Measurements from ENCODE around the gene NFYC.

Gene NFYC

DNA sequence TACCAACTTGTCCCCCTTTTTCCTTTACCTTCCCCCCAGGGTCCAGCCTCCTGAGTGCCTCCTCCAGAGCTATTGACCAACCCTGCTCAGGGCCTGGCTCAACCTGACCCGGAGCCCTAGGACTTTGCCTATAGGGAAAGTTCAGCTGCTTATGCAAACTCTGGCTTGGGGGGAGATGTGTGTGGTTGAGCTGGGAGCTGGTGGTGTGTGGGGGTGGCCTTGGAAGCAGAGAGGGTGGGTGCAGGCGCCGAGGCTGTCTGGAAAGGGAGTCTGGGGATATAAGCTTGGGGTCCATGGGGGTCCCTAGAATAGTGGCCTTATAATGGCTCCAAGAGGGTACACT is 106.1 kb downstream of the NFYC start:
- TF ChIP-seq CTCF (IDR thresholded peaks at IDR 0.05) = no peak
- peak overlapping the region; percentile 57 for H3K27ac Mint-ChIP-seq
- H3K36me3 Mint-ChIP-seq (ENCODE audit: low read depth) = no peaks in the 10 kb centered on the region
- no peaks in the 10 kb centered on the region for H3K9me3 Mint-ChIP-seq
- H3K27me3 Mint-ChIP-seq (ENCODE audit: low read depth, poor library complexity) = peaks cover 10% of the 10 kb centered on the region
- peaks cover 79% of the 10 kb centered on the region for H3K4me1 Mint-ChIP-seq
- DNase-seq = no peak
- H3K4me3 Mint-ChIP-seq = no peak overlapping the region

GRCh38 chr1:40798366-40799281 is 107.1 kb downstream of the NFYC start:
- Mint-ChIP-seq H3K4me3 (peak overlapping the region; percentile 36), H3K9me3 (no peaks in the 10 kb centered on the region), H3K27me3 (ENCODE audit: low read depth, poor library complexity) (peaks cover 10% of the 10 kb centered on the region), H3K4me1 (peaks cover 76% of the 10 kb centered on the region), H3K27ac (no peak overlapping the region), H3K36me3 (ENCODE audit: low read depth) (no peaks in the 10 kb centered on the region)
- TF ChIP-seq CTCF (IDR thresholded peaks at IDR 0.05) = no peak
- DNase-seq = no peak

DNA sequence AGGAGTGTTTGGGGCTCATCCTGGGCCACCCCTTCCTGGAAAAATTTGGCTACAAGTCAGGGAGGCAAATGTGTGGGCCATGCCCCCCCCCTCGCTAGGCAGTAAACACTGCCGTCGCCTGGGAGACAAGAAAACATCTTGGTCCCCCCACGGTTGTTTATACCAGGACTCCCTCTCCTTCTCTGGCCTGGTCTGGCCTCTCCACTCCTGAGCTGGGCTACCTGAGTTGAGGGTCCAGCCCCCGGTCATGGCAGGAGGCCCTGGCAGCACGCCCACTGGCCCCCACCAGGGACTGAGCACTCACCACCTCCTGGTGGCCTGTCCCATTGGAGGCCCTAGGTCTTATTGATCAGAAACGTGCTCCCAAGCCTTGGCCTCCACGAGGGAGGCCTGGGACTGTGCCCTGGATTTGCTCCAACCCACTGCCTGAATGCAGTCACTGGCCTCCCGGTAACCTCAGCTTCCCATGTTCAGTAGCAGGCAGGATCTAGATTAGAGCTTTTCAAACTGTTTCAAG is 107.9 kb downstream of the NFYC start:
- Mint-ChIP-seq H3K36me3 (ENCODE audit: low read depth) (no peaks in the 10 kb centered on the region), H3K9me3 (no peaks in the 10 kb centered on the region), H3K27ac (peak overlapping the region; percentile 36), H3K4me1 (peaks cover 68% of the 10 kb centered on the region), H3K4me3 (no peak overlapping the region), H3K27me3 (ENCODE audit: low read depth, poor library complexity) (peaks cover 10% of the 10 kb centered on the region)
- no peak for TF ChIP-seq CTCF (IDR thresholded peaks at IDR 0.05)
- no peak for DNase-seq

DNA sequence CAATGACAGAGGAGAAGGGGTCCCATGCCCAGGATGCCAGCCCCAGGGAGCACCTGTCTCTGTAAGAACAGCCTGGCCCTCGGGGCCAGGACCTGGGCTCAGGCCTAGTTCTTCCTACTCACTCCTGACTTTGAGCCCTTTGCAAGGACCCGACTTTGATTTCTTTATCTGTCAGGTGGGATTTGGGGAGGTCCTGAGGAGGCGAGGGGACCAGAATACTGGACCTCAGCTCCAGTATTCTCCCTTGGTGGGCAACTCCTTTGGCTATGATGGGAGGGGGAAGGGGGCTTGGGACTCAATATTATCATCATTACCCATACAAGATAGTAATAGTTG is 110.2 kb downstream of the NFYC start:
- Mint-ChIP-seq H3K36me3 (ENCODE audit: low read depth) (no peaks in the 10 kb centered on the region), H3K4me1 (peaks cover 68% of the 10 kb centered on the region), H3K27ac (no peak overlapping the region), H3K27me3 (ENCODE audit: low read depth, poor library complexity) (peaks cover 6% of the 10 kb centered on the region), H3K4me3 (peak overlapping the region; percentile 64), H3K9me3 (no peaks in the 10 kb centered on the region)
- no peak for DNase-seq
- TF ChIP-seq CTCF (IDR thresholded peaks at IDR 0.05) = no peak

GRCh38 chr1:40802078-40802741 is 110.7 kb downstream of the NFYC start:
- Mint-ChIP-seq H3K36me3 (ENCODE audit: low read depth) (no peaks in the 10 kb centered on the region), H3K4me3 (peak overlapping the region; percentile 64), H3K27me3 (ENCODE audit: low read depth, poor library complexity) (peaks cover 6% of the 10 kb centered on the region), H3K9me3 (no peaks in the 10 kb centered on the region), H3K27ac (no peak overlapping the region), H3K4me1 (peaks cover 69% of the 10 kb centered on the region)
- DNase-seq = peak; percentile 87
- TF ChIP-seq CTCF (IDR thresholded peaks at IDR 0.05) = no peak

Measured in nephron progenitor cell (in vitro differentiated cells).